WTC11 (cell line): ENCODE data around the gene GCK. TPM values are rescaled to one million over a fixed set of nuclear protein-coding genes. Genes with fewer than 3 reads are reported as not detected.
A peak's percentile ranks its signal among the peaks of the same experiment; 100 is the strongest.
"Not testable (repeated sequence)": the region's sequence is repeated elsewhere in the genome, so short reads cannot be mapped to it uniquely, and the experiment has no call there.

Source experiments
- ATAC-seq: fragments of 200-7000 bp; cut with Tn5 transposase; 2 replicates; pipeline ENCODE4 v1.10.0; 2021; ENCODE audit warnings: mild to moderate bottlenecking, moderate library complexity
- CTCF ChIA-PET: fragments of 300-600 bp; sonication (Branson Sonifier 250); formaldehyde crosslinking; loops from one replicate; lab custom pipeline; 2021; ENCODE audit warnings: antibody characterized with exemption; lab: Charles Lee
- POLR2A ChIA-PET: fragments of 350-600 bp; sonication (Branson Sonifier 250); formaldehyde crosslinking; loops from one replicate; lab custom pipeline; 2021; ENCODE audit warnings: antibody characterized with exemption; lab: Charles Lee
- DNase-seq: peaks from one replicate; pipeline ENCODE4 v3.0.0; 2021; ENCODE audit warnings: low spot score
- H3K27ac Mint-ChIP-seq: 2 replicates; pipeline ENCODE4 v1.8.0; 2021; ENCODE audit warnings: mixed read lengths
- H3K27me3 Mint-ChIP-seq: 2 replicates; pipeline ENCODE4 v1.8.0; 2021; ENCODE audit warnings: low read depth, mild to moderate bottlenecking, moderate library complexity, mixed read lengths
- H3K36me3 Mint-ChIP-seq: 2 replicates; pipeline ENCODE4 v1.8.0; 2021; ENCODE audit warnings: mixed read lengths
- H3K4me1 Mint-ChIP-seq: 2 replicates; pipeline ENCODE4 v1.8.0; 2022; ENCODE audit warnings: mixed read lengths
- H3K4me3 Mint-ChIP-seq: 2 replicates; pipeline ENCODE4 v1.8.0; 2021; ENCODE audit warnings: mild to moderate bottlenecking, moderate library complexity, mixed read lengths
- H3K9me3 Mint-ChIP-seq: 2 replicates; pipeline ENCODE4 v1.8.0; 2021; ENCODE audit warnings: mixed read lengths
- ZNF396 ChIP-seq: fragments of 250-450 bp; sonication (Bioruptor Pico); IDR thresholded peaks from 2 replicates; pipeline ENCODE4 v1.8.0; 2021; ENCODE audit warnings: mild to moderate bottlenecking, moderate library complexity, borderline replicate concordance
- ZNF416 ChIP-seq: fragments of 250-450 bp; sonication (Bioruptor Pico); IDR thresholded peaks from 2 replicates; pipeline ENCODE4 v1.9.0; 2021; ENCODE audit warnings: mild to moderate bottlenecking, inconsistent platforms
- total RNA-seq: library from RNA; stranded (reverse); gene quantifications from 3 replicates; pipeline ENCODE4 v1.2.3, GENCODE V29; 2021
- TF ChIP-seq, protein P1 (sequence below): sonication (generic); formaldehyde crosslinking; IDR thresholded peaks from 2 replicates; pipeline ENCODE4 v1.8.0; 2022; ENCODE audit warnings: mild to moderate bottlenecking, missing genetic modification reagents
- TF ChIP-seq, protein P2 (sequence below): sonication (generic); formaldehyde crosslinking; IDR thresholded peaks from 2 replicates; pipeline ENCODE4 v1.8.0; 2023; ENCODE audit warnings: mild to moderate bottlenecking, missing genetic modification reagents
- TF ChIP-seq, protein P3 (sequence below): sonication (generic); formaldehyde crosslinking; IDR thresholded peaks from 2 replicates; pipeline ENCODE4 v1.8.0; 2022; ENCODE audit warnings: missing genetic modification reagents
- TF ChIP-seq, protein P4 (sequence below): fragments of 250-450 bp; sonication (Bioruptor Pico); IDR thresholded peaks from 2 replicates; pipeline ENCODE4 v1.9.0; 2021; ENCODE audit warnings: moderate library complexity, mild to moderate bottlenecking, inconsistent platforms, borderline replicate concordance

Gene GCK
- total RNA-seq, 1 experiment from 2014 or later: 3.3 TPM

DNA sequence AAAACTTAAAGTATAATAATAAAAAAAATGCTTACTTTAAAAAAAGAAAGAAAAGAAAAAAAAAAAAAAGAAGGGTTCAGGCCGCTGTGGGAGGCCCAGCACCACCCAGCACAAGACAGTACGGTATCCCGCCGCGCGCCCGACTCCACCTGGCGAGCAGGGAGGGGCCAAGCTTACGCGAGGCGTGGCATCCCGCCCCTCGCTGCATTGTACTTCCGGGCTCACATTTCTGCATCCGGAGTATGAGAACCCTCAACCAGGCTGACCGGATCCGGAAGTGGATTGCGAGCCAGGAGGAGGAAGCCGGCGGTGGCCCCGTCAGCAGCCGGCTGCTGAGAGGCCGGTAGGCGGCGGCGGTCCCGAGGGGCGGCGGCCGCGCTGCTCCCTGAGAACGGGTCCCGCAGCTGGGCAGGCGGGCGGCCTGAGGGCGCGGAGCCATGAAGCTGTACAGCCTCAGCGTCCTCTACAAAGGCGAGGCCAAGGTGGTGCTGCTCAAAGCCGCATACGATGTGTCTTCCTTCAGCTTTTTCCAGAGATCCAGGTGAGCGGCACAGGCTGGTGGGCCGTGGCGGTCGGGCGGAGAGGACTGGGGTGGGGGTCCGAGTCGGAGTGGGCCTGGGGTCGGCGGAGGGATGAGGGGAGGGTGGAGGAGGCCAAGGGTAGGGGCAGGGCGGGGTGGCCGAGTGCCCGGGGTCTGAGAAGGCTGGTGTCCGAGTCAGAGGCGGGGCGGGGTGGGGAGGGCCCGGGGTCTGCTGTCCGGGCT is 11.6 kb upstream of the GCK start, which contains the start of gene YKT6 (continued):
- TF ChIP-seq, protein P1, sequence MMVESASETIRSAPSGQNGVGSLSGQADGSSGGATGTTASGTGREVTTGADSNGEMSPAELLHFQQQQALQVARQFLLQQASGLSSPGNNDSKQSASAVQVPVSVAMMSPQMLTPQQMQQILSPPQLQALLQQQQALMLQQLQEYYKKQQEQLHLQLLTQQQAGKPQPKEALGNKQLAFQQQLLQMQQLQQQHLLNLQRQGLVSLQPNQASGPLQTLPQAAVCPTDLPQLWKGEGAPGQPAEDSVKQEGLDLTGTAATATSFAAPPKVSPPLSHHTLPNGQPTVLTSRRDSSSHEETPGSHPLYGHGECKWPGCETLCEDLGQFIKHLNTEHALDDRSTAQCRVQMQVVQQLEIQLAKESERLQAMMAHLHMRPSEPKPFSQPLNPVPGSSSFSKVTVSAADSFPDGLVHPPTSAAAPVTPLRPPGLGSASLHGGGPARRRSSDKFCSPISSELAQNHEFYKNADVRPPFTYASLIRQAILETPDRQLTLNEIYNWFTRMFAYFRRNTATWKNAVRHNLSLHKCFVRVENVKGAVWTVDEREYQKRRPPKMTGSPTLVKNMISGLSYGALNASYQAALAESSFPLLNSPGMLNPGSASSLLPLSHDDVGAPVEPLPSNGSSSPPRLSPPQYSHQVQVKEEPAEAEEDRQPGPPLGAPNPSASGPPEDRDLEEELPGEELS (CRISPR knock-in tag): peak; percentile 53; the same call in 1 of the 2 replicates
- no peak for TF ChIP-seq ZNF396 (CRISPR knock-in tag)
- no peak for TF ChIP-seq ZNF416 (CRISPR knock-in tag)
- TF ChIP-seq, all 79 proteins: peak for 17

DNA sequence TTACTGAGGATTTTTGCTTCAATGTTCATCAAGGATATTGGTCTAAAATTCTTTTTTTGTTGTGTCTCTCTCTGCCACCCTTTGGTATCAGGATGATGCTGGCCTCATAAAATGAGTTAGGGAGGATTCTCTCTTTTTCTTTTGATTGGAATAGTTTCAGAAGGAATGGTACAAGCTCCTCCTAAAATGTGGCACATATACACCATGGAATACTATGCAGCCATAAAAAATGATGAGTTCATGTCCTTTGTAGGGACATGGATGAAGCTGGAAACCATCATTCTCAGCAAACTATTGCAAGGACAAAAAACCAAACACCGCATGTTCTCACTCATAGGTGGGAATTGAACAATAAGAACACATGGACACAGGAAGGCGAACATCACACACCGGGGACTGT is 10.9 kb upstream of the GCK start:
- peak overlapping the region; percentile 48 for H3K4me3 Mint-ChIP-seq
- ChIA-PET CTCF (interaction anchor here (0.7 to 2.3 kb wide), 8 partner anchors 11 to 156 kb away, joined by 3 to 13 read pairs (median 4); partner anchors contain the start of genes DBNL, GCK and POLD2), POLR2A (interaction anchor here (0.6 kb wide), 1 partner anchor 14 kb away, joined by 3 read pairs; no protein-coding TSS in a partner anchor)
- not testable (repeated sequence) for H3K9me3 Mint-ChIP-seq, H3K27ac Mint-ChIP-seq, H3K36me3 Mint-ChIP-seq, ATAC-seq, DNase-seq
- peaks cover 23% of the 10 kb centered on the region for H3K27me3 Mint-ChIP-seq
- H3K4me1 Mint-ChIP-seq: peaks cover 14% of the 10 kb centered on the region

DNA sequence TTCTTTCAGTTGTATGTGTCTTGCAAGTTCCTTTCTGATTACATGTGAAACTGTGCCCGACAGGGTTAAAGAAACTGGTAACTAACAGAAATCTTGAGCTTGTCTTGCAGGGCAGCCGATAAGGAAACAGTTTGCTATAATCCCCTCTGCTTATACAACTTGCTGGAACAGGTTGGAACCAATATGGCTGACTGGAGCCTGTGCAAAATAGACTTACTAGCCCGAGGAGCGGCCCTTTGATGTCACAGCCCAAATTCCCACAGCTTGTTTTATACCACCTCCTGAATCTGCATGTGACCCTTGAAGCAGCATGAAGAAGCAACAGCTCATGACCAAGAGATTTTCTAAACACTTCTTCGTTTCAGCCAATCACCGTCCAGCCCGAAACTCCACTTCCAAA is 8.2 kb upstream of the GCK start:
- CTCF ChIA-PET: interaction anchor here (1.1 to 4.0 kb wide), 7 partner anchors 10 to 125 kb away, joined by 3 to 24 read pairs (median 7); partner anchors contain the start of gene AEBP1

More for the DNA sequence above, 8.2 kb upstream of the GCK start:
- H3K9me3 Mint-ChIP-seq: peaks cover 11% of the 10 kb centered on the region
- no peaks in the 10 kb centered on the region for H3K36me3 Mint-ChIP-seq
- no peak overlapping the region for H3K27ac Mint-ChIP-seq
- ATAC-seq: no peak
- no peak for DNase-seq
- POLR2A ChIA-PET: no interaction called here
- H3K27me3 Mint-ChIP-seq: peaks cover 23% of the 10 kb centered on the region
- H3K4me1 Mint-ChIP-seq: peaks cover 11% of the 10 kb centered on the region
- no peak overlapping the region for H3K4me3 Mint-ChIP-seq
- TF ChIP-seq, protein P2, sequence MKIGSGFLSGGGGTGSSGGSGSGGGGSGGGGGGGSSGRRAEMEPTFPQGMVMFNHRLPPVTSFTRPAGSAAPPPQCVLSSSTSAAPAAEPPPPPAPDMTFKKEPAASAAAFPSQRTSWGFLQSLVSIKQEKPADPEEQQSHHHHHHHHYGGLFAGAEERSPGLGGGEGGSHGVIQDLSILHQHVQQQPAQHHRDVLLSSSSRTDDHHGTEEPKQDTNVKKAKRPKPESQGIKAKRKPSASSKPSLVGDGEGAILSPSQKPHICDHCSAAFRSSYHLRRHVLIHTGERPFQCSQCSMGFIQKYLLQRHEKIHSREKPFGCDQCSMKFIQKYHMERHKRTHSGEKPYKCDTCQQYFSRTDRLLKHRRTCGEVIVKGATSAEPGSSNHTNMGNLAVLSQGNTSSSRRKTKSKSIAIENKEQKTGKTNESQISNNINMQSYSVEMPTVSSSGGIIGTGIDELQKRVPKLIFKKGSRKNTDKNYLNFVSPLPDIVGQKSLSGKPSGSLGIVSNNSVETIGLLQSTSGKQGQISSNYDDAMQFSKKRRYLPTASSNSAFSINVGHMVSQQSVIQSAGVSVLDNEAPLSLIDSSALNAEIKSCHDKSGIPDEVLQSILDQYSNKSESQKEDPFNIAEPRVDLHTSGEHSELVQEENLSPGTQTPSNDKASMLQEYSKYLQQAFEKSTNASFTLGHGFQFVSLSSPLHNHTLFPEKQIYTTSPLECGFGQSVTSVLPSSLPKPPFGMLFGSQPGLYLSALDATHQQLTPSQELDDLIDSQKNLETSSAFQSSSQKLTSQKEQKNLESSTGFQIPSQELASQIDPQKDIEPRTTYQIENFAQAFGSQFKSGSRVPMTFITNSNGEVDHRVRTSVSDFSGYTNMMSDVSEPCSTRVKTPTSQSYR: no peak
- TF ChIP-seq, protein P3, sequence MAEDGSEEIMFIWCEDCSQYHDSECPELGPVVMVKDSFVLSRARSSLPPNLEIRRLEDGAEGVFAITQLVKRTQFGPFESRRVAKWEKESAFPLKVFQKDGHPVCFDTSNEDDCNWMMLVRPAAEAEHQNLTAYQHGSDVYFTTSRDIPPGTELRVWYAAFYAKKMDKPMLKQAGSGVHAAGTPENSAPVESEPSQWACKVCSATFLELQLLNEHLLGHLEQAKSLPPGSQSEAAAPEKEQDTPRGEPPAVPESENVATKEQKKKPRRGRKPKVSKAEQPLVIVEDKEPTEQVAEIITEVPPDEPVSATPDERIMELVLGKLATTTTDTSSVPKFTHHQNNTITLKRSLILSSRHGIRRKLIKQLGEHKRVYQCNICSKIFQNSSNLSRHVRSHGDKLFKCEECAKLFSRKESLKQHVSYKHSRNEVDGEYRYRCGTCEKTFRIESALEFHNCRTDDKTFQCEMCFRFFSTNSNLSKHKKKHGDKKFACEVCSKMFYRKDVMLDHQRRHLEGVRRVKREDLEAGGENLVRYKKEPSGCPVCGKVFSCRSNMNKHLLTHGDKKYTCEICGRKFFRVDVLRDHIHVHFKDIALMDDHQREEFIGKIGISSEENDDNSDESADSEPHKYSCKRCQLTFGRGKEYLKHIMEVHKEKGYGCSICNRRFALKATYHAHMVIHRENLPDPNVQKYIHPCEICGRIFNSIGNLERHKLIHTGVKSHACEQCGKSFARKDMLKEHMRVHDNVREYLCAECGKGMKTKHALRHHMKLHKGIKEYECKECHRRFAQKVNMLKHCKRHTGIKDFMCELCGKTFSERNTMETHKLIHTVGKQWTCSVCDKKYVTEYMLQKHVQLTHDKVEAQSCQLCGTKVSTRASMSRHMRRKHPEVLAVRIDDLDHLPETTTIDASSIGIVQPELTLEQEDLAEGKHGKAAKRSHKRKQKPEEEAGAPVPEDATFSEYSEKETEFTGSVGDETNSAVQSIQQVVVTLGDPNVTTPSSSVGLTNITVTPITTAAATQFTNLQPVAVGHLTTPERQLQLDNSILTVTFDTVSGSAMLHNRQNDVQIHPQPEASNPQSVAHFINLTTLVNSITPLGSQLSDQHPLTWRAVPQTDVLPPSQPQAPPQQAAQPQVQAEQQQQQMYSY: no peak
- TF ChIP-seq, protein P4, sequence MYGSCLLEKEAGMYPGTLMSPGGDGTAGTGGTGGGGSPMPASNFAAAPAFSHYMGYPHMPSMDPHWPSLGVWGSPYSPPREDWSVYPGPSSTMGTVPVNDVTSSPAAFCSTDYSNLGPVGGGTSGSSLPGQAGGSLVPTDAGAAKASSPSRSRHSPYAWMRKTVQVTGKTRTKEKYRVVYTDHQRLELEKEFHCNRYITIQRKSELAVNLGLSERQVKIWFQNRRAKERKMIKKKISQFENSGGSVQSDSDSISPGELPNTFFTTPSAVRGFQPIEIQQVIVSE (CRISPR knock-in tag): no peak
